Measurements from ENCODE around the gene ACTL8.

The ACTL8 gene

GRCh38 chr1:17810668-17811067 is 55.5 kb downstream of the ACTL8 start:
- Histone ChIP-seq H3K4me2 (no peak overlapping the region), H3K4me3 (no peak overlapping the region), H3K4me1 (no peaks in the 10 kb centered on the region), H4K20me1 (no peaks in the 10 kb centered on the region), H3K9ac (no peak overlapping the region), H3K27me3 (no peaks in the 10 kb centered on the region), H3K36me3 (no peaks in the 10 kb centered on the region), H3K27ac (no peak overlapping the region), H3K9me3 (no peaks in the 10 kb centered on the region)
- TF ChIP-seq Cebpa-rat (IDR thresholded peaks at IDR 0.05) = no peak

GRCh38 chr1:17816511-17816910 is 61.4 kb downstream of the ACTL8 start:
- TF ChIP-seq Cebpa-rat (IDR thresholded peaks at IDR 0.05) = no peak
- no peaks in the 10 kb centered on the region for H4K20me1 ChIP-seq
- no peaks in the 10 kb centered on the region for H3K9me3 ChIP-seq
- H3K4me1 ChIP-seq = no peaks in the 10 kb centered on the region
- H3K36me3 ChIP-seq = no peaks in the 10 kb centered on the region
- H3K27ac ChIP-seq = no peak overlapping the region
- H3K4me2 ChIP-seq = no peak overlapping the region
- no peaks in the 10 kb centered on the region for H3K27me3 ChIP-seq
- H3K4me3 ChIP-seq = no peak overlapping the region
- no peak overlapping the region for H3K9ac ChIP-seq

DNA sequence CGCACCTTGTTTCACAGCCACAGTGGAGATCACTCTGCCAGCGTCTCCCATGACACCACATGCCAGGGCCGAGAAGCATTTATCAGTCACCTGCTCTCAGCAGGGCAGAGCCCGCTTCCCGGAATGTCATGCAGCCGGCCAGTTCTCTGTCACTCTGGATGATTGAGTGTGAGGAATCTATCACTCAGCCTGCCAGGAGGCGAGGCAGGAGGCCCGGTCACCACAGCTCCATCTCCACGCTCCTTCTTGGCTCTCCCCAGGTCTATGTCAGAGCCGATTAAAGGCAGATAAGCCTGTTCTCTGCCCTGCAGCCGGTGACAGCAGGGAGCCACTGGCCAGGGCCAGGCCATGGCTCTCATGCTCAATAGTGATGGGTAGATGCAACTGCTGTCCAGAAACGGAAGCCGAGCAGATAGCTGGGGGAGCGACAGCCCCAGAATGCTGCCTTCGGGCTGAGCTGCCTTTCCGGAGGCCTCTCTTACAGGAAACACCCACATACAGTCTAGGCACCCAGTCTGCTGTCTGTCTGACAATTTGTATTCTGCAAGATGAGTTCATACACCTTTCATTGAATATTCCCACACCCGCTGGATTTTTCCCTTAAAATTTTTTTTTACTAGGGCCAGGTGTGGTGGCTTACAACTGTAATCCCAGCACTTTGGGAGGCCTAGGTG is 64.1 kb downstream of the ACTL8 start:
- no peaks in the 10 kb centered on the region for H3K4me1 ChIP-seq
- TF ChIP-seq Cebpa-rat (IDR thresholded peaks at IDR 0.05) = no peak
- H3K9ac ChIP-seq = no peak overlapping the region

GRCh38 chr1:17820198-17820597 is 65.1 kb downstream of the ACTL8 start:
- no peaks in the 10 kb centered on the region for H3K9me3 ChIP-seq
- no peaks in the 10 kb centered on the region for H4K20me1 ChIP-seq
- H3K4me3 ChIP-seq = no peak overlapping the region
- H3K27me3 ChIP-seq = no peaks in the 10 kb centered on the region
- H3K36me3 ChIP-seq = no peaks in the 10 kb centered on the region
- no peak overlapping the region for H3K4me2 ChIP-seq
- H3K4me1 ChIP-seq = no peaks in the 10 kb centered on the region
- TF ChIP-seq Cebpa-rat (IDR thresholded peaks at IDR 0.05) = no peak
- no peak overlapping the region for H3K9ac ChIP-seq
- no peak overlapping the region for H3K27ac ChIP-seq

More for the DNA sequence above, 64.1 kb downstream of the ACTL8 start:
- H3K27me3 ChIP-seq = no peaks in the 10 kb centered on the region
- H3K27ac ChIP-seq = no peak overlapping the region
- no peaks in the 10 kb centered on the region for H3K36me3 ChIP-seq
- H3K4me2 ChIP-seq = no peak overlapping the region
- no peak overlapping the region for H3K4me3 ChIP-seq
- no peaks in the 10 kb centered on the region for H3K9me3 ChIP-seq
- H4K20me1 ChIP-seq = no peaks in the 10 kb centered on the region

DNA sequence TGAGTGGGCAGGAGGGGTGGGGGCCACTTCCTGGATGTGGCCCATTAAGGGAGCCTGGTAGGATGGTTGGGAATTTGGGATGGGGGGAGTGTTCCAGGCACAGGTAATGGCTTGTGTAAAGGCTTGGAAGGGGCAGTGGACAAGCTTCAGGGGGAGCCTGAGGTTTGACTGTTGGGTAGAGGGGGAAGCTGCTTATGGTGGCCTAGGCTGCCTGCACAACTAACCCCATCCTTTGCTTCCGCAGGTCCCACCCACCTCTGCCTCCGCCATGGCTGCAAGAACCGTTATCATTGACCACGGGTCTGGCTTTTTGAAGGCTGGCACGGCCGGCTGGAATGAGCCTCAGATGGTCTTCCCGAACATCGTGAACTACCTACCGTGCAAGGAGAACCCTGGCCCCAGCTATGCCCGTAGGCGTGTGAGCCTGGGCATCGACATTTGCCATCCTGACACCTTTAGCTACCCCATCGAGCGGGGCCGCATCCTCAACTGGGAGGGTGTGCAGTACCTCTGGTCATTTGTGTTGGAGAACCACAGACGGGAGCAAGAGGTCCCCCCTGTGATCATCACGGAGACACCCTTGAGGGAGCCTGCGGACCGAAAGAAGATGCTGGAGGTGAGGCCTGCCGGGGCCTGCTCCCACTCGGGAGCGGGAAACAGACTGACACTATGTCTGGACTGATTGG is 67.8 kb downstream of the ACTL8 start:
- Histone ChIP-seq H3K9ac (no peak overlapping the region), H3K4me2 (no peak overlapping the region), H3K4me1 (no peaks in the 10 kb centered on the region), H3K36me3 (no peaks in the 10 kb centered on the region), H3K27ac (no peak overlapping the region), H3K9me3 (no peaks in the 10 kb centered on the region), H3K4me3 (no peak overlapping the region), H4K20me1 (no peaks in the 10 kb centered on the region), H3K27me3 (no peaks in the 10 kb centered on the region)
- TF ChIP-seq Cebpa-rat (IDR thresholded peaks at IDR 0.05) = no peak

DNA sequence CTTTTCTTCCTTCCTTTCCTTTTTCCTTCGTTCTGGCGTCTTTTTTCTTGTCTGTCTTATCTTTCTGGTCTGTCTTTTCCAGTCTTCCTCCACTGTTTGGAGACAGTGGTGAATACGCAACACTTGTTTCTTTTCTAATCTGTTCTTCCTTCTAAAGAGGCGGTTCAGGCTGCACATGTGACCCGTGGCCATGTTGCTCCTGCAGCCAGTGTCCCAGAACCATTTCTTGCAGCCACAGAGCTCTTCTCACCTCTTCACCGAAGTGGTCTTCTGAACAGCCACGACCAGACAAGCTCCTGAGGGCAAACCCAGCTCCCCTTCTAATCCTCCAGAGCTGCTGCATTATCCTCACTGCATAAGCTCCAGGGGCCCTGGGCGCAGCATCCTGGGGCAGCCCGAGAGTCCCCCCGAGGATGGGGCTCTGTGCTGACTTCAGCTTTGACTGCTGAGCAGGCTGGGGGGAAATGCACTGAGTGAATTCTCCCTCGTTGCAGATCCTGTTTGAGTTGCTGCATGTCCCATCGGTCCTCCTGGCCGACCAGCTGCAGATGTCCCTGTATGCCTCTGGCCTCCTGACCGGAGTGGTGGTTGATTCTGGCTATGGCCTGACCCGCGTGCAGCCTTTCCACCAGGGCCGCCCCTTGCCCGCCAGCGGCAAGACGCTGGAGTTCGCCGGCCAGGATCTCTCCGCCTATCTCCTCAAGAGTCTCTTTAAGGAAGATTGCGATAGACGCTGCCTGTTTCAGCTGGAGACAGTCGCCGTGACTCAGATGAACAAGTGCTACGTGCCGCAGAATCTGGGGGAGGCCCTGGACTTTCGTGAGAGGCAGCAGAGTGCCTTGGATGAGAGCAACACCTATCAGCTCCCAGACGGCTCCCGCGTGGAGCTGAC is 70.4 kb downstream of the ACTL8 start:
- H3K4me1 ChIP-seq = no peaks in the 10 kb centered on the region
- no peaks in the 10 kb centered on the region for H3K27me3 ChIP-seq
- no peak overlapping the region for H3K27ac ChIP-seq
- TF ChIP-seq Cebpa-rat (IDR thresholded peaks at IDR 0.05) = no peak
- H3K4me2 ChIP-seq = no peak overlapping the region
- H3K36me3 ChIP-seq = no peaks in the 10 kb centered on the region
- H3K9ac ChIP-seq = no peak overlapping the region
- H3K4me3 ChIP-seq = no peak overlapping the region
- peaks cover 12% of the 10 kb centered on the region; the same call in 1 of the 2 replicates for H4K20me1 ChIP-seq
- H3K9me3 ChIP-seq = no peaks in the 10 kb centered on the region

GRCh38 chr1:17826165-17826488 is 71.0 kb downstream of the ACTL8 start:
- H3K27ac ChIP-seq = no peak overlapping the region
- no peaks in the 10 kb centered on the region for H3K36me3 ChIP-seq
- H3K4me3 ChIP-seq = no peak overlapping the region
- no peak for TF ChIP-seq Cebpa-rat (IDR thresholded peaks at IDR 0.05)
- no peak overlapping the region for H3K4me2 ChIP-seq
- no peak overlapping the region for H3K9ac ChIP-seq
- no peaks in the 10 kb centered on the region for H3K27me3 ChIP-seq
- no peaks in the 10 kb centered on the region for H3K4me1 ChIP-seq
- H4K20me1 ChIP-seq = peaks cover 12% of the 10 kb centered on the region; the same call in 1 of the 2 replicates
- H3K9me3 ChIP-seq = no peaks in the 10 kb centered on the region

GRCh38 chr1:17828991-17829390 is 73.9 kb downstream of the ACTL8 start:
- Histone ChIP-seq H3K27me3 (peaks cover 12% of the 10 kb centered on the region), H3K4me1 (no peaks in the 10 kb centered on the region)

GRCh38 chr1:17829579-17829978 is 74.4 kb downstream of the ACTL8 start:
- H3K9ac ChIP-seq = no peak overlapping the region
- H3K27ac ChIP-seq = no peak overlapping the region
- no peak overlapping the region for H3K4me2 ChIP-seq
- TF ChIP-seq Cebpa-rat (IDR thresholded peaks at IDR 0.05) = no peak
- no peaks in the 10 kb centered on the region for H3K36me3 ChIP-seq
- no peaks in the 10 kb centered on the region for H3K4me1 ChIP-seq
- peaks cover 17% of the 10 kb centered on the region for H3K27me3 ChIP-seq
- H3K9me3 ChIP-seq = no peaks in the 10 kb centered on the region
- no peak overlapping the region for H3K4me3 ChIP-seq
- peaks cover 35% of the 10 kb centered on the region; the same call in 1 of the 2 replicates for H4K20me1 ChIP-seq

More at GRCh38 chr1:17828991-17829390, 73.9 kb downstream of the ACTL8 start:
- Histone ChIP-seq H3K36me3 (no peaks in the 10 kb centered on the region), H3K4me2 (no peak overlapping the region), H3K4me3 (no peak overlapping the region), H3K27ac (no peak overlapping the region), H3K9me3 (no peaks in the 10 kb centered on the region), H3K9ac (no peak overlapping the region), H4K20me1 (peaks cover 29% of the 10 kb centered on the region; the same call in 1 of the 2 replicates)
- TF ChIP-seq Cebpa-rat (IDR thresholded peaks at IDR 0.05) = no peak

GRCh38 chr1:17831597-17831996 is 76.5 kb downstream of the ACTL8 start:
- H3K9me3 ChIP-seq = no peaks in the 10 kb centered on the region
- no peak overlapping the region for H3K9ac ChIP-seq
- no peaks in the 10 kb centered on the region for H3K36me3 ChIP-seq
- peaks cover 30% of the 10 kb centered on the region for H3K27me3 ChIP-seq
- peaks cover 39% of the 10 kb centered on the region; the same call in 1 of the 2 replicates for H4K20me1 ChIP-seq
- no peak overlapping the region for H3K4me2 ChIP-seq
- H3K27ac ChIP-seq = no peak overlapping the region
- no peak overlapping the region for H3K4me3 ChIP-seq
- TF ChIP-seq Cebpa-rat (IDR thresholded peaks at IDR 0.05) = no peak
- H3K4me1 ChIP-seq = no peaks in the 10 kb centered on the region

Data from BLaER1 (cell line).